MCF 10A (cell line): ENCODE data around the gene THAP12. TPM values are rescaled to one million over a fixed set of nuclear protein-coding genes. Genes with fewer than 3 reads are reported as not detected.

ENCODE experiments used
- BruUV-seq: library from RNA; stranded (reverse); fragments of 400-500 nt; replicated peaks from 2 replicates; lab custom pipeline; 2021; lab: Mats Ljungman, UMichigan
- CTCF ChIA-PET: fragments of 300-600 bp; sonication (Branson Sonifier 250); formaldehyde crosslinking; extraction: SDS; loops from one replicate; lab custom pipeline; 2021; ENCODE audit warnings: antibody characterized with exemption, inconsistent platforms; lab: Yijun Ruan, JAX
- POLR2A ChIA-PET: fragments of 300-600, 350-650 bp; sonication (Branson Sonifier 250); formaldehyde crosslinking; extraction: SDS; loops from one replicate; lab custom pipeline; 2020; ENCODE audit warnings: antibody characterized with exemption, inconsistent platforms; lab: Yijun Ruan, JAX
- DNase-seq: peaks from one replicate; pipeline ENCODE4 v3.0.0-alpha.2; 2018; ENCODE audit not compliant: unreplicated experiment
- H3K27ac Mint-ChIP-seq: one replicate; pipeline ENCODE4 v1.8.0; 2022; ENCODE audit warnings: mild to moderate bottlenecking, low read depth, mixed read lengths; ENCODE audit not compliant: unreplicated experiment
- H3K27me3 Mint-ChIP-seq: one replicate; pipeline ENCODE4 v1.8.0; 2022; ENCODE audit warnings: mixed read lengths; ENCODE audit not compliant: insufficient read depth, unreplicated experiment
- H3K36me3 Mint-ChIP-seq: one replicate; pipeline ENCODE4 v1.8.0; 2022; ENCODE audit warnings: mild to moderate bottlenecking, moderate library complexity, mixed read lengths; ENCODE audit not compliant: insufficient read depth, unreplicated experiment
- H3K4me1 Mint-ChIP-seq: one replicate; pipeline ENCODE4 v1.8.0; 2022; ENCODE audit warnings: mixed read lengths; ENCODE audit not compliant: insufficient read depth, unreplicated experiment
- H3K4me3 Mint-ChIP-seq: one replicate; pipeline ENCODE4 v1.8.0; 2022; ENCODE audit warnings: mild to moderate bottlenecking, moderate library complexity, mixed read lengths; ENCODE audit not compliant: unreplicated experiment
- H3K9me3 Mint-ChIP-seq: one replicate; pipeline ENCODE4 v1.8.0; 2022; ENCODE audit warnings: mixed read lengths; ENCODE audit not compliant: unreplicated experiment
- intact Hi-C: fragments of 100-400 bp; cut with micrococcal nuclease; formaldehyde crosslinking; loops from 2 replicates; pipeline ENCODE4 v1.14.1; 2022
- total RNA-seq: library from RNA; stranded (reverse); gene quantifications from 2 replicates; pipeline ENCODE4 v1.2.3, GENCODE V29; 2022
- TF ChIP-seq, protein P1 (sequence below): fragments of 200-600 bp; IDR thresholded peaks from one replicate; pipeline ENCODE4 v1.8.0; 2022; ENCODE audit warnings: antibody characterized with exemption, mild to moderate bottlenecking; ENCODE audit not compliant: unreplicated experiment

The THAP12 gene
- total RNA-seq, 1 experiment from 2014 or later, result 49.3 TPM

GRCh38 chr11:76339221-76339620 is 41.7 kb downstream of the THAP12 start:
- no peak for DNase-seq
- TF ChIP-seq, protein P1, sequence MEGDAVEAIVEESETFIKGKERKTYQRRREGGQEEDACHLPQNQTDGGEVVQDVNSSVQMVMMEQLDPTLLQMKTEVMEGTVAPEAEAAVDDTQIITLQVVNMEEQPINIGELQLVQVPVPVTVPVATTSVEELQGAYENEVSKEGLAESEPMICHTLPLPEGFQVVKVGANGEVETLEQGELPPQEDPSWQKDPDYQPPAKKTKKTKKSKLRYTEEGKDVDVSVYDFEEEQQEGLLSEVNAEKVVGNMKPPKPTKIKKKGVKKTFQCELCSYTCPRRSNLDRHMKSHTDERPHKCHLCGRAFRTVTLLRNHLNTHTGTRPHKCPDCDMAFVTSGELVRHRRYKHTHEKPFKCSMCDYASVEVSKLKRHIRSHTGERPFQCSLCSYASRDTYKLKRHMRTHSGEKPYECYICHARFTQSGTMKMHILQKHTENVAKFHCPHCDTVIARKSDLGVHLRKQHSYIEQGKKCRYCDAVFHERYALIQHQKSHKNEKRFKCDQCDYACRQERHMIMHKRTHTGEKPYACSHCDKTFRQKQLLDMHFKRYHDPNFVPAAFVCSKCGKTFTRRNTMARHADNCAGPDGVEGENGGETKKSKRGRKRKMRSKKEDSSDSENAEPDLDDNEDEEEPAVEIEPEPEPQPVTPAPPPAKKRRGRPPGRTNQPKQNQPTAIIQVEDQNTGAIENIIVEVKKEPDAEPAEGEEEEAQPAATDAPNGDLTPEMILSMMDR, result no peak
- Mint-ChIP-seq H3K36me3 (peaks cover 7% of the 10 kb centered on the region), H3K27me3 (no peaks in the 10 kb centered on the region), H3K9me3 (peaks cover 10% of the 10 kb centered on the region), H3K4me1 (no peaks in the 10 kb centered on the region), H3K27ac (no peak overlapping the region), H3K4me3 (no peak overlapping the region)
- intact Hi-C loops, result no loop called here
- ChIA-PET POLR2A (no interaction called here), CTCF (no interaction called here)
- BruUV-seq, result no TSS peak

- no peaks in the 10 kb centered on the region for H3K27me3 Mint-ChIP-seq
- peaks cover 10% of the 10 kb centered on the region for H3K9me3 Mint-ChIP-seq
- no peak overlapping the region for H3K4me3 Mint-ChIP-seq
- no peak overlapping the region for H3K27ac Mint-ChIP-seq
- BruUV-seq, result no TSS peak
- ChIA-PET POLR2A (no interaction called here), CTCF (no interaction called here)
- H3K4me1 Mint-ChIP-seq, result no peaks in the 10 kb centered on the region
- intact Hi-C loops, result no loop called here
- DNase-seq, result no peak
- TF ChIP-seq, protein P1, result no peak
- peaks cover 10% of the 10 kb centered on the region for H3K36me3 Mint-ChIP-seq
Measured at GRCh38 chr11:76337923-76338322, 43.0 kb downstream of the THAP12 start.

GRCh38 chr11:76337469-76337868 is 43.5 kb downstream of the THAP12 start:
- no peaks in the 10 kb centered on the region for H3K4me1 Mint-ChIP-seq
- H3K27ac Mint-ChIP-seq, result no peak overlapping the region
- H3K27me3 Mint-ChIP-seq, result no peaks in the 10 kb centered on the region
- H3K4me3 Mint-ChIP-seq, result no peak overlapping the region
- ChIA-PET POLR2A (no interaction called here), CTCF (no interaction called here)
- H3K36me3 Mint-ChIP-seq, result peaks cover 10% of the 10 kb centered on the region
- H3K9me3 Mint-ChIP-seq, result peaks cover 10% of the 10 kb centered on the region
- TF ChIP-seq, protein P1, result no peak
- BruUV-seq, result no TSS peak
- no peak for DNase-seq
- intact Hi-C loops, result no loop called here

DNA sequence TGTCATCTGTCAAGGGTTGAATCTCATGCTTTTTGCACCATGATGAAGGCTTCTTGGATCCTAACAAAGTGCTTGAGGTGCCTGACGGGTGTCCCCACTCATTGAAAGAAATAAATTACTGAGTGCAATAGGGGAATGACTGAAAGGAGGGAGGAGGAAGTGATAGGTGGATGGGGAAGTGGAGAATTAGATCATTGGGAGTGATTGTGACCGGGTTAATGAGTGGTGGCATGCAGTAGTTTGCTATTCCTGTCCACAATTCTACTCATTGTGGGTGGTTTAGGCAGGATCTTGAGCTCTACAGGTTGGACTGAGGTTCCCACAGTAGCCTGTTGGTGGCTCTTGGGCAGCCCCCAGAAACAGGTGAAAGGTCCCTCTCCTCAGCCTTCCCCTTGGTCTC is 44.3 kb downstream of the THAP12 start:
- ChIA-PET POLR2A (no interaction called here), CTCF (interaction anchor here (0.7 kb wide), 1 partner anchor 308 kb away, joined by 3 read pairs; no protein-coding TSS in a partner anchor)
- no peak overlapping the region for H3K27ac Mint-ChIP-seq
- no TSS peak for BruUV-seq
- peaks cover 10% of the 10 kb centered on the region for H3K36me3 Mint-ChIP-seq
- H3K4me3 Mint-ChIP-seq, result no peak overlapping the region
- TF ChIP-seq, protein P1, result no peak
- H3K4me1 Mint-ChIP-seq, result no peaks in the 10 kb centered on the region
- DNase-seq, result no peak
- H3K9me3 Mint-ChIP-seq, result peaks cover 10% of the 10 kb centered on the region
- H3K27me3 Mint-ChIP-seq, result no peaks in the 10 kb centered on the region
- intact Hi-C loops, result no loop called here
